Activated CD8-positive, alpha-beta memory T cell treated with anti-CD3 and anti-CD28 coated beads for 4 hours (primary cell): ENCODE measurements around the gene ORM2.

Experiments used
- DNase-seq, 2 donors: peaks; one replicate each; pipeline ENCODE4 v3.0.0-alpha.2; 2020; ENCODE audit warnings: low read depth in 2 of 2

ORM2 gene

GRCh38 chr9:114294664-114295063, 35.0 kb upstream of the ORM2 start:
- DNase-seq, result no peak

- DNase-seq, result no peak
These were observed 33.3 kb upstream of the ORM2 start for GRCh38 chr9:114296338-114296737.

DNA sequence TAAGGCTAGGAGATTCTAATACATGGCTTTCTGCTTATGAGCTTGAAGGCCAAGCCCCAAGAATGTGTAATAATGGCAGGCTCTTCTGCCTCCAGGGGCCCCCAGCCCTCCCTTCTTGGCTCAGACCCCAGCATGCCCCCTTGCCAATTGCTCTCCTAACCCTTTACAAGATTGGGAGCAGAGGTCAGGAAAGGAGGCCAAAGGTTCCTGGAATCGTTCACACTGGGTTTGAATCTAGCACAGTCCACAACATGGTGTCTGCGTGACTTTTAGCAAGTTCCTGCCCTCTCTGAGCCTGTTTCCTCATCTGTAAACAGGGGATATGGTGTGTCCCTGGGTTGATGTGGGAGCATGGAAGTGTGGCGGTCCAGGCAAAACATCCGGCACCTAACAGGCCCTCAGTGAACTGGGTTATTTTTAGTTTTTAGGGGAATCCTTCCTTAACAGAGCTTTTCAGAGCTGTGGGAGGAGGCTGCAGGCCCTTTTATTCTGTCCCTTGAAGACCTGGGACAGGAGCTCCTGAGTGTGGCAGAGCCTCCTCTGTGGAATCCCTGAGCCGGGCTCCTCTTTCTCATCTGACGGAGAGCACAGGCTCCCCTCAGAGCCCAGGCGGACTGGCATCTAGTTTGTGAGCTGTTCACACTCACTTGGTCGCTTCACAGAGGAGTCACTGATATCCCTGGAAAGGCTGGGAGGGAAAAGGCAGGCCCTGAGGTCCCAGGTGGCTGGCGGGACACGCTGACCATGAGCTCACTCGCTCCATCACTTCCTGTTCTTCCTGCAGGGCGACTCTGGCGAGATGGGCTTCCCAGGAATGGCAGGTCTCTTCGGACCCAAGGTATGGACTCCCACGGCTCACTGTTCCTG, 30.1 kb upstream of the ORM2 start:
- DNase-seq, result no peak

GRCh38 chr9:114300153-114300845, 29.4 kb upstream of the ORM2 start:
- no peak for DNase-seq

DNA sequence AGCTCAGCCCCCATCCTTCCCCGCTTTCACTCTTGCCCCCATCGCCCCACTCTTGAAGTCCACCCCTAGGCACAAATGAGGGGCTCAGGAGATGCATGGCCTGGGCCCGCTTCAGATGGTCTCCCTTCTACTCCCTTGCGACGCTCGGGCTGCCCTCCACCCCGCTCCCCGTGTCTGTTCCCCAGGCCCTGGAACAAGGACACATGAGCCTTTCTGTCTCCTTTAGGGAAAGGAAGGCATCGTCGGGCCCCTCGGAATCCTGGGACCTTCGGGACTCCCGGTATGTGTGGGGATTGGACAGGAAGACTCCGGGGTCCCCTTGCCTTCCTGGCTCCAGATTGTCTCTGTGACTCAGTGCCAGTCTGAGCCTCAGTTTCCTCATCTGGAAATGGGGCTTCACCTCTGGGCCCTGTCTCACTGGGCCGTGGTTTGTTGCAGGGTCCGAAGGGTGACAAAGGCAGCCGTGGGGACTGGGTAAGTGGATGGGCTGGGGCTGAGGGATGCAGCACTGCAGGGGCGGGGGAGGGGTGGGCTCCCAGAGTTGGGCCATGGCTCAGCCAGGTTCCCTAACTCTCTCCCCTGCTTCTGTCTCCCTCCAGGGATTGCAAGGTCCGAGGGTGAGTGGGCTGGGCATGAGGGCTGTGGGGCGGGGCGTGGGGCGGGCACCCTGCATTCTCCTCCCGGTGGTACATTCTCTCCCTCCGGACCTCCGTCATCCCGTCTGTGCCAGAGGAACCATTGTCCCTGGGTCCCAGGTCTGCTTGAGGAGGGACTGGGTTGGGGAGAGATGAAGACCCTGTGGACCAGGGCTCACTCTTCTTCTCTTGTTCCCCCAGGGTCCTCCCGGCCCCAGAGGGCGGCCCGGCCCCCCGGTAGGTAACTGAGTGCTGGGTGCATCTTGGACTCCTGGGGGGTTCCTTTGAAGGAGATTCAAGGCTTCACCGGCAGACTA, 28.5 kb upstream of the ORM2 start:
- no peak for DNase-seq

DNA sequence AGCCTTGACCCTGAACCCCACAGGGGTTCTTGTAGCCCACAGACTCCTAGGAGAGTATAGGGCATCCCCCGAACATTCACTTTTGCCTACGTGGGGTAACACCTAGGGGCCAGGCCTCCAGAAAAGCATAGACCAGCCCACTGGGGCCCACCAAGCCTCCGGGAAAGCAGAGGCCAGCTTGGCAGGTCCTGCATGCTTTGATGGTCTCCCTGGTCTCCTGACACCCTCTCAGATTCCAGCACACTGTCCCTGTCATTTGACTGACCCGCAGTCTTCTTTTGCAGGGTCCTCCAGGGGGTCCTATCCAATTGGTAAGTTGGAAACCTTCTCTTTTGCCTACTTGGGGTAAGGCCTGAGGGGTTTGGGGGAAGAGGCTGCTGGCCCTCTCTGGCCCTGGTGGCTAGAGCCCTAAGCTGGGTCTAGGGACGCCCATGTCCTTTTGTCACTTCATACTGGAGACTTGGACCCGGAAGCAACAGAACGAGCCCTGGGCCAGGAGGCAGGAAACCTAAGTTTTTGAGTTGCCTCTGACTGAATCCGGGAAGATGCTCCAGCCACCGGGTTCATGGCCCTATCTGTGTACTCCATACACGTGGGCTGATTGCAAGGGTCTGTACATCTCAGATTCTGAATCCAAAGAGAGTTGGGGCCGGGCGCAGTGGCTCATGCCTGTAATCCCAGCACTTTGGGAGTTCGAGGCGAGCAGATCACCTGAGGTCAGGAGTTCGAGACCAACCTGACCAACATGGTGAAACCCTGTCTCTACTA, 27.7 kb upstream of the ORM2 start:
- DNase-seq, result no peak

DNA sequence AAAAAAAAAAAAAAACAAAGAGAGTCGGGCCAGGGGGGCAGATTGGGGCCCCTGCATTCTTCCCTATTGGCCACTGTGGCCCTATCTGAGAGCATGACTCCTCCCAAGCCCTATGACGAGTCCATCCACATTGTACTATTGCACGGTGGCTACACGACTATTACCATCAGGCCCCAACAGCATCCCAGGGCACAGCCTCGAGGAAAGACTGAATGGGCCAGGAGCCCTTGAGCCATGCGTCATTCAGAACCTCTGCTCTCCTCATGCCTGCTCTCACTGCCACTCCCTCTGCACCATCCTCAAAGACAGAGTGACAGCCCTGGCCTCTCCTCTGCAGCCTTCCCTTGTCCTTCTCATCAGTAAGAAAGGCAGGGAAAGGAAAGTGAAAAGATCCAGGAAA, 26.9 kb upstream of the ORM2 start:
- DNase-seq, result no peak

GRCh38 chr9:114303571-114303970, 26.1 kb upstream of the ORM2 start:
- DNase-seq, result no peak

GRCh38 chr9:114303977-114304376, 25.7 kb upstream of the ORM2 start:
- no peak for DNase-seq

DNA sequence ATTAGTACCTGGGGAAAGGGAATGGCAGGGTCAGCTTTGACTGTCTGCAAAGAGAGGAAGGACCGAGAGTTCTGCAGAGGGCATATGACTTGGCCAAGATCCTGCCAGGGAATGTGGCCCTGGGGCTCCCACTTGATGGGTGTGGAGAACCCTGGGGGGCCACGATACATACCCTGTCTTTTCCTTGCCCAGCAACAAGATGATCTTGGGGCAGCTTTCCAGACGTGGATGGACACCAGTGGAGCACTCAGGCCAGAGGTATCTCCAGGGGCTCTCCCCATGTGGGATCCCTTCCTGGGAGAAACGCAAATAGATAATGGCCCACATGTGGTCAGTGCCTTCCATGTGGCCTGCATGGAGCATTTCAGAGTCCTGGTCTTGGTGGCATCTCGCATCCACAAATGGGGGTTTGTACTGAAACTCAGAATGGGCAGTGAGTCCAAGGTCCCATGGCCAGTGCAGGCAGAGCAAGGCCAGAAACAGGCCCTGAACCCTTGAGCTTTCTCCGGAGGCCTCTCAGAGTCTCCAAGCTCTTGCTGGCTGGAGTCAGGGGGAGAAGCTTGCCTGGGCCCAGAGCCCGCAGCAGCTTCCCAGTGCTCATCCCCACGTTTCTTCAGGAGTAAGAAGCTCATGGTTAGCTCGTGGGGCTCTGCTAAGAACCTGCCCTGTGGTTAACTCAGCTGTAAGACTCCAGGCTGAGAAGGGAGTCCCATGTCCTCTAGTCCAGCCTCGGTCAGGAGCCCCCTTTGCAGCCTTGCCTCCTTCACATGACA, 25.1 kb upstream of the ORM2 start:
- no peak for DNase-seq

GRCh38 chr9:114307899-114308267, 21.8 kb upstream of the ORM2 start:
- no peak for DNase-seq

DNA sequence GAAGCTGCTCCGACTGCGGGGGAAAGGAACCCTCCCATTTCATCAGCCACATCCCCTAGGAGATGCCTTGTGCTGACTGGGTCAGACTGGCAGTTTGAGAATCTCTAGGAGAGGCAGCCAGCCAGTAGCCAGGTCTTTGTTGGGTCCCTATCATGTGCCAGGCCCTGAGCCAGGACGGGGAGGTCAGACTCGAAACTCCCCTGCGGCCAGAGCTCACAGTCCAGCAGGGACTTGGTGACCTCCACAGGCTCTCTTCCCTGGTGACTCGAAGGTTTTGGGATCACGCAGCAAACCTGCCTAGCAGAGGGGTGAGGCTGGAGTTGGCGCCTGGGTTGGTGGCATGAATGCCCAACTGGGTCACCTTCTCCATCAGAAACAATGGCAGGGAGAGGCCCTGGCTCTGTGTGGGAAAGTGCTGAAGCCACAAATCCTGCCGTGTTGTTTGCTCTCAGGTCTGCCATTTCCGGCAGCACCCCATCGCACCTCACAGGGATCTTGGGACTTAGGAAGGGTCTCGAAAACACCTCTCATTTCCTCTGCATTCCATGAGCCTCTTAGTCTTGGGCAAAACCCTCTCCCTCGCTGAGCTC, 21.2 kb upstream of the ORM2 start:
- DNase-seq, result no peak

GRCh38 chr9:114309096-114309495, 20.6 kb upstream of the ORM2 start:
- no peak for DNase-seq

DNA sequence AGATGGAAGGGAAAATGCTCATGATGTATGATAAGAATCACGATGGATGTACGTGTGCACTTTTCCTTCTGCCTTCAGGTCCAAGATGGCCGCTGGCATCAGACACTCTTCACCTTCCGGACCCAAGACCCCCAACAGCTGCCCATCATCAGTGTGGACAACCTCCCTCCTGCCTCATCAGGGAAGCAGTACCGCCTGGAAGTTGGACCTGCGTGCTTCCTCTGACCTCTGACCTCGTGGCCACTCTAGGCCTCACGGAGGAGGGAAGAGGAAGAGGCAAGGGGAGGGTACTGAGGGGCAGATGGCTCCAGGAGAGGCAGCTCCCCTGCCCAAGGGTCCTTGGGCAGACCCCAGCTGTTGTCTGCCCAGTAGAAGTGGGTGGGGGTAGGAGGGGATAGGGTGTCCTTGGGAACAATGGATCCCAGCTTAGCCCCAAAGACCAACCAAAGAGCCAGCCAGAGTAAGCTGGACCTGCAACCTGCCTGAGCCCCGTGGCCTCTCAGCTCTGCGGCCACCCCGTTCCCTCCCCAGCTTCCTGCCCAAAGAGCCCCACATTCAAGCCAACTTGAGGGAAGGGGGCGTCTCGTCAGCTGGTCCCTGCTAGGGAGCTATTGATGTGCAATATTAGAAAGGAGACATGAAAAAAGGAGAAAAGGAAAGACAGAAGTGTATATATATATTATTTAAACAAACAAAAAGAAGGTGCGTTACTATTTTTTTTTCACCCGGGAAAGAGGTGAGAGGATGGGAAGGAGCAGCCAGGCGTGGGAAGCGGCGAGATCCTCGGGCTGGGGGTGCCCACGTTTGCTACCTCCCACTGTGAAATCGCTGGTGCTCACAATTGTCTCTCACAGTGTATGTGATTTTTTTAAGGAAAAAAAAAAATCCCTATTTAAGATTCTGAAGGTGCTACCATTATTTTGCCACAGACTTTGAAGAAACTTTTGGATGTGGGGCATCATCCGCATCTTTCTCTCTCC, 18.9 kb upstream of the ORM2 start:
- DNase-seq, result no peak

GRCh38 chr9:114311571-114312512, 17.8 kb upstream of the ORM2 start:
- no peak for DNase-seq

DNA sequence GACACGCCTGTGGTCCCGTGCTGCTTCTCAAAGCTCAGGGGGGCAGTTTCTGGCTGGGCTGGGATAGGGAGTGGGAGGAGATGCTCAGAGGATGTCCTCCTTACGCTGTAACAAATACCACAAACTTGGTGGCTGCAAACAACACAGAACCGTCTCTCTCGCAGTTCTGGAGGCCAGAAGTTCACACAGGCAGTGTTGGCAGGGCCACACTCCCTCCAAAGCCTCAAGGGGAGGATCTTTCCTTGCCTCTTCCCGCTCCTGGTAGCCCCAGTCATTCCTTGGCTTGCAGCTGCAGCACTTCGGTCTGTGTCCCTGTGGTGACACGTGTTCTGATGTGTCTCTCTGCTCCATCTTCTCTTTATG, 17.2 kb upstream of the ORM2 start:
- DNase-seq, result no peak

DNA sequence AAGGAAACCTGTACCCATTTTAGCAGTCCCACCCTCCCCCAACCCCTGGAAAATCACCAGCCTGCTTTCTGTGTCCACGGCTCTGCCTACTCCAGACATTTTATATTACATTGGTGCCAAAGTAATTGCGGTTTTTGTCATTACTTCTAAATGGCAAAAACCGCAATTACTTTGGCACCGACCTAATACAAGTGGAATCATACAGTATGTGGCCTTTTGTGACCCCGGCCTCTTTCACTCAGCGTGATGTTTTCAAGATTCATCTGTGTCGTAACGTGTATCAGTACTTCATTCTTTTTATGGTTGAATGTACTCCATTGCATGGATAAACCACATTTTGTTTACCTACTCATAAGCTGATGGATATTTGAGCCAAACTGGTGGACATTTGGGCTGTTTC, 16.5 kb upstream of the ORM2 start:
- no peak for DNase-seq

GRCh38 chr9:114314256-114314867, 15.3 kb upstream of the ORM2 start:
- DNase-seq, result no peak
